HEK293 (cell line): ENCODE data around the gene CCDC81.

Experiments used
- TRIM28 ChIP-seq: IDR thresholded peaks from 2 replicates; pipeline ENCODE4 v1.6.1; 2011; ENCODE audit warnings: low read length, control low read depth, borderline replicate concordance
- ZNF121 ChIP-seq: fragments of 450-650 bp; formaldehyde crosslinking; IDR thresholded peaks from 2 replicates; pipeline ENCODE4 v1.5.1; 2016; ENCODE audit warnings: missing biosample characterization, missing genetic modification characterization
- ZNF138 ChIP-seq: fragments of 450-650 bp; formaldehyde crosslinking; IDR thresholded peaks from 2 replicates; pipeline ENCODE4 v1.5.1; 2016; ENCODE audit warnings: missing biosample characterization, missing genetic modification characterization, borderline replicate concordance
- ZNF404 ChIP-seq: fragments of 450-650 bp; formaldehyde crosslinking; IDR thresholded peaks from 2 replicates; pipeline ENCODE4 v1.5.1; 2017; ENCODE audit warnings: missing biosample characterization, missing genetic modification characterization
- ZNF473 ChIP-seq: fragments of 450-650 bp; formaldehyde crosslinking; IDR thresholded peaks from 2 replicates; pipeline ENCODE4 v1.5.1; 2017; ENCODE audit warnings: missing biosample characterization, missing genetic modification characterization
- ZNF544 ChIP-seq: fragments of 450-650 bp; formaldehyde crosslinking; IDR thresholded peaks from 2 replicates; pipeline ENCODE4 v1.5.0; 2017; ENCODE audit warnings: missing biosample characterization, missing genetic modification characterization
- ZNF585B ChIP-seq: fragments of 450-650 bp; formaldehyde crosslinking; IDR thresholded peaks from 2 replicates; pipeline ENCODE4 v1.5.1; 2016; ENCODE audit warnings: missing biosample characterization, missing genetic modification characterization
- ZSCAN30 ChIP-seq: fragments of 450-650 bp; IDR thresholded peaks from 2 replicates; pipeline ENCODE4 v1.5.1; 2018; ENCODE audit warnings: missing biosample characterization, mild to moderate bottlenecking, missing genetic modification characterization, moderate library complexity
- TF ChIP-seq, protein P1 (sequence below): fragments of 450-650 bp; formaldehyde crosslinking; IDR thresholded peaks from 2 replicates; pipeline ENCODE4 v1.5.1; 2016; ENCODE audit warnings: missing biosample characterization, missing genetic modification characterization
- TF ChIP-seq, protein P2 (sequence below): fragments of 450-650 bp; IDR thresholded peaks from 2 replicates; pipeline ENCODE4 v1.5.1; 2018; ENCODE audit warnings: missing biosample characterization, mild to moderate bottlenecking, missing genetic modification characterization

DNA sequence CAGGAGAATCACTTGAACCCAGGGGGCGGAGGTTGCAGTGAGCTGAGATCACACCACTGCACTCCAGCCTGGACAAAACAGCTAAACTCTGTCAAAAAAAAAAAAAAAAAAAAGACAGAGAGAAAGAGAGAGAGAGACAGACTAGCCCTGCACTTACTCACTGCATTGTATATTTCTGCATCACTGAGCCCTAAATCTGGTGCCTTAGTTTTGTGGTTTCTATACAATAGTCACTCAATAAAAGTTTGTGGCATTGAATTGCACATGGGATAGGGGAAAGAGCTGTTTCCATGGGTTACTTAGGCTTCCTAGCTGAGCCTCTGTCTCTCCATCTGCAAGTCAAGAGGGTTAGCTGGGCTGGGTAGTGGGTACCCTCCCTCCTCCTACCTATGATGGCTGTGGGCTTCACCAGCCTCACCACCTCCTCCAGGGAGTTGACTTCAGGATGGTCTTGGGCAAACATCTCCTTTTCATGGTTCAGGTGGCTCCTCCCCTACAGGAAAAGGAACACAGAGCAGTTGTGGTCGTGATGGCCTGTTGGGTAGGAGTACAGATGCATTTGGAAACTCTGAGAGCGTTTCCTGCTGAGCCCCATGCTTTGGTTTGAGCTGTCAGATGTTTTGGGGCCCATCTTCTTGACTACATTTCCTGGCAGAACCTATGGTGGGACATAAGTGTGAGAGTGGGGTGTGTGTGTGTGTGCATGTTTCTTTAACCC lies 73.2 kb downstream of the CCDC81 start:
- TF ChIP-seq ZNF544 (tag by site-specific recombination), result no peak
- TF ChIP-seq, protein P1, sequence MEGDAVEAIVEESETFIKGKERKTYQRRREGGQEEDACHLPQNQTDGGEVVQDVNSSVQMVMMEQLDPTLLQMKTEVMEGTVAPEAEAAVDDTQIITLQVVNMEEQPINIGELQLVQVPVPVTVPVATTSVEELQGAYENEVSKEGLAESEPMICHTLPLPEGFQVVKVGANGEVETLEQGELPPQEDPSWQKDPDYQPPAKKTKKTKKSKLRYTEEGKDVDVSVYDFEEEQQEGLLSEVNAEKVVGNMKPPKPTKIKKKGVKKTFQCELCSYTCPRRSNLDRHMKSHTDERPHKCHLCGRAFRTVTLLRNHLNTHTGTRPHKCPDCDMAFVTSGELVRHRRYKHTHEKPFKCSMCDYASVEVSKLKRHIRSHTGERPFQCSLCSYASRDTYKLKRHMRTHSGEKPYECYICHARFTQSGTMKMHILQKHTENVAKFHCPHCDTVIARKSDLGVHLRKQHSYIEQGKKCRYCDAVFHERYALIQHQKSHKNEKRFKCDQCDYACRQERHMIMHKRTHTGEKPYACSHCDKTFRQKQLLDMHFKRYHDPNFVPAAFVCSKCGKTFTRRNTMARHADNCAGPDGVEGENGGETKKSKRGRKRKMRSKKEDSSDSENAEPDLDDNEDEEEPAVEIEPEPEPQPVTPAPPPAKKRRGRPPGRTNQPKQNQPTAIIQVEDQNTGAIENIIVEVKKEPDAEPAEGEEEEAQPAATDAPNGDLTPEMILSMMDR (tag by site-specific recombination), result no peak
- TF ChIP-seq ZNF585B (tag by site-specific recombination), result no peak
- TF ChIP-seq ZNF404 (tag by site-specific recombination), result no peak
- TF ChIP-seq ZNF473 (tag by site-specific recombination), result no peak
- no peak for TF ChIP-seq ZNF138 (tag by site-specific recombination)
- no peak for TF ChIP-seq TRIM28
- TF ChIP-seq, protein P2, sequence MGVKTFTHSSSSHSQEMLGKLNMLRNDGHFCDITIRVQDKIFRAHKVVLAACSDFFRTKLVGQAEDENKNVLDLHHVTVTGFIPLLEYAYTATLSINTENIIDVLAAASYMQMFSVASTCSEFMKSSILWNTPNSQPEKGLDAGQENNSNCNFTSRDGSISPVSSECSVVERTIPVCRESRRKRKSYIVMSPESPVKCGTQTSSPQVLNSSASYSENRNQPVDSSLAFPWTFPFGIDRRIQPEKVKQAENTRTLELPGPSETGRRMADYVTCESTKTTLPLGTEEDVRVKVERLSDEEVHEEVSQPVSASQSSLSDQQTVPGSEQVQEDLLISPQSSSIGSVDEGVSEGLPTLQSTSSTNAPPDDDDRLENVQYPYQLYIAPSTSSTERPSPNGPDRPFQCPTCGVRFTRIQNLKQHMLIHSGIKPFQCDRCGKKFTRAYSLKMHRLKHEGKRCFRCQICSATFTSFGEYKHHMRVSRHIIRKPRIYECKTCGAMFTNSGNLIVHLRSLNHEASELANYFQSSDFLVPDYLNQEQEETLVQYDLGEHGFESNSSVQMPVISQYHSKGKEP (tag by site-specific recombination), result no peak
- TF ChIP-seq ZSCAN30 (tag by site-specific recombination), result no peak
- no peak for TF ChIP-seq ZNF121 (tag by site-specific recombination)
